ENCODE data around the gene CHN1.

The CHN1 gene

GRCh38 chr2:174866421-174866820 is 138.8 kb downstream of the CHN1 start:
- DNase-seq = no peak

DNA sequence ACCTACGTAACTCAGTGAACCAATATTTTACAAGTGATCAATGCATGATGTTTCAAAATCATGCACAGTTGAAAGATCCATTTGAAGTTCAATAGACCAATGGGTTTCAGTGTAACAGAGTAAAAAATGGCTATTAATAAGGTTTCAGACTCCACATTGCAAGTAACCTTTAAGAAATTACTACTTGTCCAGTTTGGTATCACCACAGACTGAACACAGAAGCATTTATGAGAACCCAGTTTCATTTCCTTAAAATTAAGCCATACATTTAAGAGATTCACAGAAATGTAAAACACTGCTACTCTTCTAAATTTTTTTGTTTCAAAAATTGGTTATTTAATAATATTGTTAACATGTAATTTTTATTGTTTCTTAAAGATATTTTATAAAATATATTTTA is 142.0 kb downstream of the CHN1 start:
- DNase-seq = no peak

- no peak for DNase-seq
Measured at GRCh38 chr2:174859563-174860169, 145.5 kb downstream of the CHN1 start.

GRCh38 chr2:174858745-174859144 is 146.4 kb downstream of the CHN1 start:
- DNase-seq = no peak

DNA sequence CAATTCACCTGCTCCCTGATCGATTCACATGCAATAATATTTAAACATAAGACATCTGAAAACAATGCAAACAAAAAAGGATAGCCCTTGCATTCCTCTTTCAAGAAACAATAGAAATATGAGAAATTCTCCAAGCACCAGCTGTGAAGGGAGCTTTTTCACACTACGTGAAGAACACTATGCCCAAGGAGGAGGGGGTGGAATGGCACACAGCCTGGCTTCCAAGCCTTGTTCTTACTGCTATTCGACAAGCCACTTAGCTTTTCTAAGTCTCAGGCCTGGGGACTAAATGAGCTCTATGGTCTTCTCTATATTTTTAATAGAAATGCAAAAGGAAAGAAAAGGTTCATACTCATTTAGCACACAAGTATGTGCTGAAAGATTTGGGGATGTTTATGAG is 148.7 kb downstream of the CHN1 start:
- no peak for DNase-seq

DNA sequence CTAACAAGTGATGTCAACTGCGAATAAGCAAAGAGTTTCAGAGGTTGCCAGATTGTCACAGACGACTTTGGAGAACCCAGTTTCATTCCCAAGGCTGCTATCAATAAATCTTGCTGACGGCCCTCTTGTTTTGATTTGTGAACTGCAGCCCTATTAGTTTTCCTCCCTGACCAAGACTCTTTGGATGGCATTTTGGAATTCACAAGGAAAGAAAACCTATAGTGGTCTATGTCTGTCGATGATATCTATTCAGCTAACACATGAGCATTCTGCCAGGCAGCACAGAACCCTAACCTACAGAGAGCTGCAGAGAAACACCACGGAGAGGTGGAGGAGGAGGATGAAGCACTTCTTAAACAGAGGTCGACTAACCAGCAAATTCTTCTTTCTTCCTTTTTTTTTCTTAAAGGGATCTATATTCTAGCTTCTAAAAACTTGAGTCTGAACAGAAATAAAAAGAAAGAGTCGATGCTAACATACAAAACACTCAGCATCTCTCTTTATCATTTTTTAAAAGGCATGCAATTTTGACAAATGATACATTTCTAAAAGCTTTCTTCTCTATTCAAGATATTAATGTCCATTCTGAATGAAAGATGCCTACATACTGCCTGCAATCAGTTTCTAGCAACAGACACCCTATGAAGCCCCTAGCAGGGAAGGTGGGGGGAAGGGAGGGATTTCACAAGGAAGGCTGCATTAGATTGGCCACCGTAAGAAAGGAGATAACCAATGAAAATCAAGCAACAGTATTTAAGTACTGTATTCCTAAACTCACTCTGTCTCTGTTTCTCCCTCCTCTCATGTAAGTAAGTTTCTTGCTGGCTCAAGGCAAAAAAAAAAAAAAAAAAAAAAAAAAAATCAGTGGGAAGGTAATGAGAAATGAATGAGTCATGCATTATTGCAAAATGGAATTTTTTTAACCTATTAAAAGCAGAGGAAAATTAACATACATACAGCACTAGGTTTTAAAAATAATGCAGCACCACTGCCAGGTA is 157.9 kb downstream of the CHN1 start:
- no peak for DNase-seq

- DNase-seq = no peak
Measured at GRCh38 chr2:174846218-174846617, 159.0 kb downstream of the CHN1 start.

DNA sequence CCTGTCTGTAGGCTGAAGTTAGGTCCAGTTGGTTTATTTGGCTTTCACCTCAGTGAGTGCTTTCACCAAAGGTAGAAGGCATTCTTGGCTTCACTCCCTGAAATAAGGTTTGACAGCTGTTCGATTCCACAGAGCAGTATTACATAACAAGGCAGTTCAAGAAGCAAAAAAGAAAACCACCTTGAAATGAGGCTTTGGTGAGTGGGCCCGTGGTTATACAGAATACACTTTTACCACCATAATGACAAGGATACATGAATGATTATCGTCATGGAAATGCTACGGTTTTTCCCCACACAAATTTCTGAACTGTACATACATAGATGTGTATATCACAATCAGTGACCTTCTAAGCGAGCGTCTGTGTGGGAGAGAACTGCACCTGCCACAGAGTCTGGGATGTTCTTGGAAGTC is 160.9 kb downstream of the CHN1 start:
- no peak for DNase-seq

DNA sequence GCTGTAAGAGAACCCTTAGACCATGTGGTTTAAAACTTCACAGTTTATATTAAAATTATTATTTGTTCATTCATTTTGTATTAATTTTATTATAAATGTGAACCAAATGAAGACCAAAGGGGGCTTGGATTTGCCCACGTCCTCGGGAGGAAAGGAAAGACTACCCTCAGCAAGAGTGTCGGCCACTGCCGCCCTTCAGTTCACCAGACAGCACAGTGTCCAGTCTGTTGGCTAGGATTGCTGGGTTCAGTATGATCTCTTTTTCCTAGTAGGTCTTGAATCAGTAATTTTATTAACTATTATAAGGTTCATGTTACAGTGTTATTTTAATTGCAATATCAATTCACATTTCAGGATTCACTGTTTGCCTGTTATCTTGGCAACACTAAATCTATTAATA is 162.7 kb downstream of the CHN1 start:
- no peak for DNase-seq

DNA sequence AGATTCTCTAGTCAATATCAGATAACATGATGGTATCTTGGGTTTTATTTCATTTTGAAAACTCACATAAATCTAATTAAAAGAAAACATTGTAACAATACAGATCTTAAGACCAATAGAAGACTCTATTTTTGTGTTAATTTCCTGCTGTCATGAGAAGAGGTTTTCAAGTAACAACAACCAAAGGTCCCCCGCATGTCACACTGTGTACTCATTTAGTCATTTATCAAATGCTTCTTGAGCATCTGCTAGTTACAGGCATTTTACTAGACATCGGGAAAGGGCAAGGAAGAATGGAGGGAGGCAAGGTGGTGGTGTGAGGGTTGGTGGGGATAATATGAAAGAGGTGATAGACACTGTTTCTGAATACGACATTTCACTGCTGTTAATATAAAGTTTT is 163.2 kb downstream of the CHN1 start:
- no peak for DNase-seq

- DNase-seq = no peak
Measured at GRCh38 chr2:174841350-174841749, 163.8 kb downstream of the CHN1 start.

GRCh38 chr2:174840436-174840835 is 164.7 kb downstream of the CHN1 start:
- no peak for DNase-seq

DNA sequence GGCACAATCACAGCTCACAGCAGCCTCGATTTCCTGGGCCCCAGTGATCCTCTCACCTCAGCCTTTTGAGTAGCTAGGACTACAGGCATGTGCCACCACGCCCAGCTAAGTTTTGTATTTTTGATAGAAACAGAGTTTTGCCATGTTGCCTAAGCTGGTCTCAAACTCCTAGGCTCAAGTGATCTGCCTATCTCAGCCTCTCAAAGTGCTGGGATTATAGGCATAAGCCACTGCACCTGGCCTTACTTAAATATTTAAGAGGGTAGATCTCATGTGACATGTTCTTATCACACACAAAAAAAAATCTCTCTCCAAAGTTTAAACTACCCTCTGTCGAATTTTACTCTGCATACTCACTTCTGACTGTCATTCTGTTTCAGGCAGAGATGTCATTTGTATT is 165.5 kb downstream of the CHN1 start:
- DNase-seq = no peak

DNA sequence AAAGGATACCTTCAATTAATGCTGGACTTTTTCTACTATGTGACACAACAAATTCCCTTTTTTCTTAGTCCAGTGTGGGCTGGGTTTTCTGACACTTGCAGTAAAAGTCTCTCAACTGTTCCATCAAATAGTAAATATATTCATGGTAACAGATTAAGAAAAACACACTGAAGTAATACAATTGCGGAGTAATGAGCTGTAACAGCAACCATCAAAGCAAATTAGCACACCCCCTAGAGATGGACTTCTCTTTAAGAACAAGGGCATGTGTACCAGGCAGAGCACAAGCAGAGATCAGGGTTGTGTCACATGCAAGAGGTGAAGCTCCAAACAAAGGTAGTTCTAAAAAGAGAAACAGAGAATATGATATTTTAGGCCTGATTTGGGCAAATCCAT is 168.2 kb downstream of the CHN1 start:
- DNase-seq = no peak

GRCh38 chr2:174836377-174836994 is 168.7 kb downstream of the CHN1 start:
- DNase-seq = no peak

DNA sequence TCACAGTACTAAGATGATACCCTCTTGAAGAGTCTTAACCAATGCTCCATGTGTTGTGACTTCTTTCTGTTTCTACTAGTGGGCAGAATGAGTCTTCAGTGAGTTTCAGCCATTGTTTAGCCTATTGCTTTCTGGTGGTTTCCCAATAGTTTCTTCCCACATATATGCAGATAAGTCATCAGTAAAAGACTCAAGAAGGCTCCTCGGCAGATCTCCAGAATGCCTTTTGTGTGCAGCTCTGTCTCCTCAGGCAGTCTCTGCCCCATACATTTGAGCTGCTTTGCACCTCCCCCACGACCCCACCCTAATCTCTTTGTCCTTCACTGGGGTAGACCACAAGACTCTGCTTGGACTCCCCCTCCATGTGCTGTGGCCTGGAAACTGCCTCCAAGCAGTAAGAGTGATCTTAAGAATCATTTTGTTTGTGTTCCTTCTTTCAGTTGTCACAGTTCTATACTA is 169.4 kb downstream of the CHN1 start:
- DNase-seq = no peak

GRCh38 chr2:174833737-174834136 is 171.4 kb downstream of the CHN1 start:
- DNase-seq = no peak

DNA sequence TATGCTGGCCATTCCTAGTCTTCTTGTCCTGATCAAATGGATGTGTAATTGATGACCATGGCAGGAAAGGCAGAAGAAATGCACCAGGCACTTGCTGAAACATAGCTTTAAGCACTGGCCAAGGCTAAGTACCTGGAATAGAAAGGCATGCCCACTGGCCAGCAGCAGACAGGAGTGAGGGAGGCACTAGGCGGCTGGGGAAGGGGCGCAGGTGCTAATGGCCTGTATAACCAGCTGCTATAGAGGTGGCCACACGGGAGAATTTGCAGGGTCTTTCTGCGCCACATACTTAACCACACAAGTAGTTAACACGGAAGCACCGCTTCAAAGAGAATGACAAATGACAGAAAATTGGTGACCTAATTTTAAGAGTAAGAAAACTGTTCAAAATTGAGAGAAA is 174.6 kb downstream of the CHN1 start:
- DNase-seq = no peak

DNA sequence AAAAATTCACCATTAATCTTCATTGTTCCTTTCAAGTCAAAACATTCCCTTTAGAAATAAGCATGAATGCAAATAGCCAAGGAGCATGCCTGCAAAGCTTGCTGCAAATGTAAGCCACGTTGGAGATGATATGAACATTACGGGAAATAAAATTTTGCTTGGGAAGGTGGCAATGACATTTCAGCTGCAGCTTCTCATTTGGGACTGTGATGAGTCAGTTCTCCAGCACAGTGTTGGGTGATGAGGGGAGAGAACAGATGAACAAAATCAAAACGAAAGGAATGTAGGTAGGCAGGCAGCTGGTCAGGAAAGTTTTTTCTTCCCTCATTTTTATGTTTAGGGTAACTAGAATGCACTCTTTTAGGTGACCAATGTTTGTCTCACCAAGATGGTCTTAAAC is 175.6 kb downstream of the CHN1 start:
- no peak for DNase-seq

GRCh38 chr2:174827371-174828369 is 177.5 kb downstream of the CHN1 start:
- no peak for DNase-seq

DNA sequence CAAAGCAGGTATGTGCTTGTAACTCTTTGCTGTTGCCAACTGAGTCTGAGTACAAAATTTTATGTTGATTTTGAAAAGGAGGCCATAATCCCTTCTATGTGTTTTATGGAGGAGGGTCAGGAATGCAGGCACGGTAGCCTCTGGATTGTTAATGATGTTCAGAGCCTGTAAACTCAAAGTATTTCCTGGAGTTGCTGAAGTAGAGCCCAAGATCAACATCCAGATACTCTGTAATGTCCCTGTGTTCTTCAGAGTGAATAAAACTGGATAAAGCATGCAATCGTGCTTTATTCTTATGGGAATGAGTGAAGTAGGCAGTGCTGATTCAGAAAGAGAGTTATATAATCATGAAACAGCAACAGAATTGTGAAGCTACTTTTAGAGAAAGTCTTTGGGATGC is 179.1 kb downstream of the CHN1 start:
- no peak for DNase-seq

GRCh38 chr2:174824068-174824467 is 181.1 kb downstream of the CHN1 start:
- no peak for DNase-seq

GRCh38 chr2:174821628-174822027 is 183.6 kb downstream of the CHN1 start:
- DNase-seq = no peak
